H9 (cell line): ENCODE data around the gene SPP1. TPM values are rescaled to one million over a fixed set of nuclear protein-coding genes. Genes with fewer than 3 reads are reported as not detected.

ENCODE experiments used
- DNase-seq: peaks from one replicate; pipeline ENCODE4 v3.0.0-alpha.2; 2017
- H2AFZ ChIP-seq: one replicate; pipeline ENCODE4 v1.6.1; 2013; ENCODE audit warnings: mild to moderate bottlenecking, low read length, control low read depth, moderate library complexity
- H2AK5ac ChIP-seq: 2 replicates; pipeline ENCODE4 v1.6.1; 2013; ENCODE audit warnings: low read length, control low read depth, mixed read lengths; ENCODE audit not compliant: insufficient read length
- H2BK120ac ChIP-seq: one replicate; pipeline ENCODE4 v1.6.1; 2013; ENCODE audit warnings: low read depth, mild to moderate bottlenecking, low read length, control low read depth, inconsistent platforms; ENCODE audit not compliant: poor library complexity, severe bottlenecking
- H2BK12ac ChIP-seq: 2 replicates; pipeline ENCODE4 v1.6.1; 2013; ENCODE audit warnings: low read length, control low read depth, mixed read lengths, low read depth; ENCODE audit not compliant: insufficient read length
- H2BK15ac ChIP-seq: 2 replicates; pipeline ENCODE4 v1.6.1; 2013; ENCODE audit warnings: low read depth, low read length, control low read depth
- H2BK20ac ChIP-seq: one replicate; pipeline ENCODE4 v1.6.1; 2013; ENCODE audit warnings: low read depth, mild to moderate bottlenecking, low read length, control low read depth, inconsistent platforms; ENCODE audit not compliant: poor library complexity, severe bottlenecking
- H2BK5ac ChIP-seq: 2 replicates; pipeline ENCODE4 v1.6.1; 2013; ENCODE audit warnings: low read length, control low read depth, mixed read lengths; ENCODE audit not compliant: insufficient read length
- H3K14ac ChIP-seq: 2 replicates; pipeline ENCODE4 v1.6.1; 2013; ENCODE audit warnings: low read length, control low read depth; ENCODE audit not compliant: insufficient read depth
- H3K18ac ChIP-seq: 2 replicates; pipeline ENCODE4 v1.6.1; 2013; ENCODE audit warnings: low read depth, mild to moderate bottlenecking, mixed read lengths, low read length, control low read depth; ENCODE audit not compliant: insufficient read length
- H3K23ac ChIP-seq: 2 replicates; pipeline ENCODE4 v1.6.1; 2013; ENCODE audit warnings: low read length, control low read depth, mixed read lengths, low read depth; ENCODE audit not compliant: insufficient read length
- H3K23me2 ChIP-seq: 2 replicates; pipeline ENCODE4 v1.6.1; 2013; ENCODE audit warnings: low read depth, mild to moderate bottlenecking, mixed read lengths, low read length, control low read depth; ENCODE audit not compliant: insufficient read length, poor library complexity, severe bottlenecking
- H3K27ac ChIP-seq: 2 replicates; pipeline ENCODE4 v1.5.1; 2013; ENCODE audit warnings: low read length, control low read depth, mixed read lengths, low read depth; ENCODE audit not compliant: insufficient read length
- H3K27me3 ChIP-seq: 2 replicates; pipeline ENCODE4 v1.6.1; 2013; ENCODE audit warnings: low read length, control low read depth, inconsistent platforms; ENCODE audit not compliant: insufficient read depth
- H3K4ac ChIP-seq: 2 replicates; pipeline ENCODE4 v1.6.1; 2013; ENCODE audit warnings: low read depth, mild to moderate bottlenecking, control low read depth, inconsistent platforms, low read length, moderate library complexity
- H3K4me1 ChIP-seq: 2 replicates; pipeline ENCODE4 v1.6.1; 2013; ENCODE audit warnings: low read length, control low read depth, inconsistent platforms; ENCODE audit not compliant: insufficient read depth
- H3K4me2 ChIP-seq: 2 replicates; pipeline ENCODE4 v1.6.1; 2013; ENCODE audit warnings: low read length, control low read depth, mixed read lengths; ENCODE audit not compliant: insufficient read length, insufficient read depth
- H3K56ac ChIP-seq: 2 replicates; pipeline ENCODE4 v1.6.1; 2013; ENCODE audit warnings: low read depth, mild to moderate bottlenecking, mixed read lengths, low read length, control low read depth; ENCODE audit not compliant: insufficient read length
- H3K79me1 ChIP-seq: 2 replicates; pipeline ENCODE4 v1.6.1; 2013; ENCODE audit warnings: low read depth, mild to moderate bottlenecking, moderate library complexity, low read length, control low read depth, inconsistent platforms; ENCODE audit not compliant: insufficient read depth, poor library complexity, severe bottlenecking
- H3K79me2 ChIP-seq: 2 replicates; pipeline ENCODE4 v1.6.1; 2013; ENCODE audit warnings: low read length, control low read depth, inconsistent platforms; ENCODE audit not compliant: insufficient read depth
- H3K9ac ChIP-seq: 2 replicates; pipeline ENCODE4 v1.6.1; 2013; ENCODE audit warnings: low read length, control low read depth, mixed read lengths; ENCODE audit not compliant: insufficient read length; ENCODE audit errors: extremely low read depth
- H3K9me3 ChIP-seq: one replicate; pipeline ENCODE4 v1.6.1; 2013; ENCODE audit warnings: low read depth, low read length, inconsistent platforms; ENCODE audit not compliant: control insufficient read depth
- H3T11ph ChIP-seq: one replicate; pipeline ENCODE4 v1.6.1; 2013; ENCODE audit warnings: mild to moderate bottlenecking, low read length, control low read depth, inconsistent platforms
- H4K20me1 ChIP-seq: one replicate; pipeline ENCODE4 v1.6.1; 2013; ENCODE audit not compliant: control insufficient read depth, insufficient read length, insufficient read depth
- H4K5ac ChIP-seq: 2 replicates; pipeline ENCODE4 v1.6.1; 2013; ENCODE audit warnings: low read depth, mild to moderate bottlenecking, mixed read lengths, low read length, control low read depth; ENCODE audit not compliant: insufficient read length
- H4K8ac ChIP-seq: replicated peaks from 2 replicates; pipeline ENCODE4 v1.6.1; 2013; ENCODE audit warnings: low read length, control low read depth, mixed read lengths, low read depth; ENCODE audit not compliant: insufficient read length
- H4K91ac ChIP-seq: 2 replicates; pipeline ENCODE4 v1.6.1; 2013; ENCODE audit warnings: low read depth, mild to moderate bottlenecking, moderate library complexity, mixed read lengths, low read length, control low read depth; ENCODE audit not compliant: insufficient read length
- H3K27ac Mint-ChIP-seq, 3 experiments: 2 replicates in 2 of 3; 3 replicates in 1 of 3; pipeline ENCODE4 v1.8.0; 2020 to 2021; ENCODE audit warnings: mixed read lengths in 3 of 3, mild to moderate bottlenecking in 1 of 3, moderate library complexity in 1 of 3
- H3K27me3 Mint-ChIP-seq: 2 replicates; pipeline ENCODE4 v1.8.0; 2021; ENCODE audit warnings: low read depth, mild to moderate bottlenecking, moderate library complexity, mixed read lengths
- H3K36me3 Mint-ChIP-seq, 3 experiments: 2 replicates in 2 of 3; 3 replicates in 1 of 3; pipeline ENCODE4 v1.8.0; 2020 to 2021; ENCODE audit warnings: low read depth in 3 of 3, mixed read lengths in 3 of 3; ENCODE audit not compliant: insufficient read depth in 1 of 3
- H3K4me1 Mint-ChIP-seq, 2 experiments: 2 replicates each; pipeline ENCODE4 v1.8.0; 2020; ENCODE audit warnings: mixed read lengths in 2 of 2
- H3K4me3 Mint-ChIP-seq, 2 experiments: 2 replicates in 1 of 2; 3 replicates in 1 of 2; pipeline ENCODE4 v1.8.0; 2020 to 2021; ENCODE audit warnings: mild to moderate bottlenecking in 2 of 2, mixed read lengths in 2 of 2, moderate library complexity in 1 of 2
- H3K9me3 Mint-ChIP-seq, 2 experiments: 2 replicates in 1 of 2; 3 replicates in 1 of 2; pipeline ENCODE4 v1.8.0; 2020; ENCODE audit warnings: mild to moderate bottlenecking in 2 of 2, mixed read lengths in 2 of 2, moderate library complexity in 1 of 2
- CTCF ChIP-seq: fragments of 200-600 bp; sonication (generic); conservative IDR thresholded peaks from 3 replicates; pipeline ENCODE4 v1.8.0; 2021; ENCODE audit warnings: antibody characterized with exemption, mild to moderate bottlenecking
- WGBS: extraction: QIAGEN DNeasy Blood & Tissue Kit; methylation state at CpG from one replicate; pipeline ENCODE4 v1.1.7; 2013; ENCODE audit warnings: missing lambda C conversion rate, low lambda C conversion rate, mixed read lengths; ENCODE audit not compliant: insufficient read length; ENCODE audit errors: extremely low coverage; 5-methylcytosine and 5-hydroxymethylcytosine counted together
- total RNA-seq: library from RNA; stranded (reverse); gene quantifications from 2 replicates; pipeline ENCODE4 v1.2.1, GENCODE V29; 2021

Gene SPP1
- total RNA-seq, 1 experiment from 2014 or later: 13.2 TPM

DNA sequence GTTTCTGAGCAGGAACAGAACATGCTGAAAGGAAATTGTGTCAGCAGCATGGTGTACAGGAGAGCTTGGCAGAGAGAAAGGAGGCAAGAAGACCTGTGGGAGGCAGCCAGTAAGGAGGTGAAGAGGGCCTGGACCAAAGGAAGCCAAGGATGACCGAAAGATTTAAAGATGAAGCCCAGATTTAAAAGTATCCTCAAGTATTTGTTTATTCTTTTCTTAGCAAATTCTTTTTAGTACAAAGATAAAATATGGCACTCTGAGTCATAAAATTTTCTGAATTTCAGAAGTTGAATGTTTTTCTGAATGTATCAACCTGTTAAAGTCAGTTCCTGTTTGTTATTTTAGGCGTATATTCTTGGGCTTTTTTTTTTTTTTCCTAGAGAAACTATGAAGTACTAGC lies 35.5 kb downstream of the SPP1 start:
- H3K9me3 Mint-ChIP-seq: peaks cover 0 to 2% of the 10 kb centered on the region in 2 experiments; a peak in 1 of 5 replicates
- Histone ChIP-seq H3K9me3 (no peaks in the 10 kb centered on the region), H3K23me2 (peaks cover 5% of the 10 kb centered on the region), H3K27me3 (peaks cover 3% of the 10 kb centered on the region), H3T11ph (no peak overlapping the region), H2BK5ac (no peak overlapping the region), H4K20me1 (no peaks in the 10 kb centered on the region), H3K9ac (peak overlapping the region; percentile 2), H3K4me1 (peaks cover 14% of the 10 kb centered on the region; the same call in 1 of the 2 replicates), H3K27ac (peak overlapping the region; percentile 7), H4K8ac (no peak overlapping the region), H4K5ac (no peak overlapping the region), H3K79me2 (peaks cover 35% of the 10 kb centered on the region; the same call in 1 of the 2 replicates), H4K91ac (no peak overlapping the region), H3K23ac (no peak overlapping the region), H2AFZ (no peak overlapping the region), H2BK12ac (no peak overlapping the region), H2BK120ac (no peak overlapping the region), H3K14ac (no peak overlapping the region), H3K79me1 (peaks cover 6% of the 10 kb centered on the region), H3K18ac (no peak overlapping the region), H2BK15ac (no peak overlapping the region), H3K4me2 (peak overlapping the region; percentile 32), H3K56ac (no peak overlapping the region), H3K4ac (no peak overlapping the region), H2AK5ac (no peak overlapping the region), H2BK20ac (no peak overlapping the region)
- WGBS: no CpG with 5 or more reads among the region's 2 CpGs
- TF ChIP-seq CTCF: no peak
- peaks cover 59 to 67% of the 10 kb centered on the region in 2 experiments for H3K4me1 Mint-ChIP-seq
- H3K27me3 Mint-ChIP-seq: peaks cover 12% of the 10 kb centered on the region
- peak overlapping the region in 1 of 2 experiments; percentile 22; a peak in 3 of 5 replicates for H3K4me3 Mint-ChIP-seq
- peak overlapping the region in 1 of 3 experiments; percentile 19; a peak in 1 of 7 replicates for H3K27ac Mint-ChIP-seq
- DNase-seq: no peak
- peaks cover 0 to 4% (median 2%) of the 10 kb centered on the region in 3 experiments; a peak in 2 of 7 replicates for H3K36me3 Mint-ChIP-seq
